ENCODE results near the gene TNFRSF25. TPM values are rescaled to one million over a fixed set of nuclear protein-coding genes. Genes with fewer than 3 reads are reported as not detected.
"Not testable (repeated sequence)": the region's sequence is repeated elsewhere in the genome, so short reads cannot be mapped to it uniquely, and the experiment has no call there.

Gene TNFRSF25
- polyA plus RNA-seq, 1 experiment, result 3.3 TPM

DNA sequence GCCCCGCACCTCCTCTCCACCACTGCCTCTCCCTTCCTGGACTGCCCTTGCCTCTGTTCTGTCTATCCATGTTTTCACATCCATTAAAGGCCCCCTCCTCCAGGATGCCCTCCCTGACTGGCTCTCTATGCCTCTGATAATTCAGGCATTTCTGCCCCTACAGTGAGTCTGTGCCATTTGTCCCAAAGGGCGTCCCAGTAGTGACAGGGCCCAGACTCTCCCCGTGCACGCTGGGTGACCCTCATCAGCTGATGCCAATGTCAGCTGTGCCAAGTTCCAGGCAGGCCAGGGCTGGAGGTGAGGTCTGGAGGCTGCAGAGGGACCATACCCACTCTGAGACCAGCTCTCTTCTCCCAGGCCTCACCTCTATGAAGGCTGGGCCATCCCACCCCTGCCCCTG, 28.7 kb upstream of the TNFRSF25 start:
- H3K36me3 ChIP-seq (ENCODE audit: control insufficient read depth, insufficient read depth, low read length), result no peaks in the 10 kb centered on the region
- CTCF ChIA-PET, result interaction anchor here (0.8 to 2.5 kb wide), 5 partner anchors 8 to 59 kb away, joined by 3 to 7 read pairs (median 3); partner anchors contain the start of gene NOL9
- TF ChIP-seq, protein P1, sequence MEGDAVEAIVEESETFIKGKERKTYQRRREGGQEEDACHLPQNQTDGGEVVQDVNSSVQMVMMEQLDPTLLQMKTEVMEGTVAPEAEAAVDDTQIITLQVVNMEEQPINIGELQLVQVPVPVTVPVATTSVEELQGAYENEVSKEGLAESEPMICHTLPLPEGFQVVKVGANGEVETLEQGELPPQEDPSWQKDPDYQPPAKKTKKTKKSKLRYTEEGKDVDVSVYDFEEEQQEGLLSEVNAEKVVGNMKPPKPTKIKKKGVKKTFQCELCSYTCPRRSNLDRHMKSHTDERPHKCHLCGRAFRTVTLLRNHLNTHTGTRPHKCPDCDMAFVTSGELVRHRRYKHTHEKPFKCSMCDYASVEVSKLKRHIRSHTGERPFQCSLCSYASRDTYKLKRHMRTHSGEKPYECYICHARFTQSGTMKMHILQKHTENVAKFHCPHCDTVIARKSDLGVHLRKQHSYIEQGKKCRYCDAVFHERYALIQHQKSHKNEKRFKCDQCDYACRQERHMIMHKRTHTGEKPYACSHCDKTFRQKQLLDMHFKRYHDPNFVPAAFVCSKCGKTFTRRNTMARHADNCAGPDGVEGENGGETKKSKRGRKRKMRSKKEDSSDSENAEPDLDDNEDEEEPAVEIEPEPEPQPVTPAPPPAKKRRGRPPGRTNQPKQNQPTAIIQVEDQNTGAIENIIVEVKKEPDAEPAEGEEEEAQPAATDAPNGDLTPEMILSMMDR (IDR thresholded peaks at IDR 0.05; ENCODE audit: insufficient read depth, low read depth, low read length), result no peak
- no peak for DNase-seq (ENCODE audit: low read depth)
- no peaks in the 10 kb centered on the region for H3K27me3 ChIP-seq (ENCODE audit: control insufficient read depth, insufficient read depth, low read length)
- POLR2A ChIA-PET, result no interaction called here
- H3K4me3 ChIP-seq (ENCODE audit: low read depth, low read length), result no peak overlapping the region

DNA sequence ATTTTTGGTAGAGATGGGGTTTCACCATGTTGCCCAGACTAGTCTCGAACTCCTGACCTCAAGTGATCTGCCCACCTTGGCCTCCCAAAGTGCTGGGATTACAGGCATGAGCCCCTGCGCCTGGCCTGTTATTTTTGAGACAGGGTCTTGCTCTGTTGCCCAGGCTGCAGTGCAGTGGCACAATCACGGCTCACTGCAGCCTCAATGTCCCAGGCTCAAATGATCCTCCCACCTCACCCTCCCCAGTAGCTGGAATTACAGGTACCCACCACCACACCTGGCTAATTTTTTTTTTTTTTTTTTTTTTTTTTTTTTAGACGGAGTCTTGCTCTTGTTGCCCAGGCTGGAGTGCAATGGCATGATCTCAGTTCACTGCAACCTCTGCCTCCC, 27.9 kb upstream of the TNFRSF25 start:
- POLR2A ChIA-PET; H3K36me3 ChIP-seq (ENCODE audit: control insufficient read depth, insufficient read depth, low read length); DNase-seq (ENCODE audit: low read depth); H3K27me3 ChIP-seq (ENCODE audit: control insufficient read depth, insufficient read depth, low read length); H3K4me3 ChIP-seq (ENCODE audit: low read depth, low read length): not testable (repeated sequence)
- CTCF ChIA-PET, result interaction anchor here (1.2 to 1.8 kb wide), 4 partner anchors 11 to 17 kb away, joined by 3 to 7 read pairs (median 4); no protein-coding TSS in a partner anchor

DNA sequence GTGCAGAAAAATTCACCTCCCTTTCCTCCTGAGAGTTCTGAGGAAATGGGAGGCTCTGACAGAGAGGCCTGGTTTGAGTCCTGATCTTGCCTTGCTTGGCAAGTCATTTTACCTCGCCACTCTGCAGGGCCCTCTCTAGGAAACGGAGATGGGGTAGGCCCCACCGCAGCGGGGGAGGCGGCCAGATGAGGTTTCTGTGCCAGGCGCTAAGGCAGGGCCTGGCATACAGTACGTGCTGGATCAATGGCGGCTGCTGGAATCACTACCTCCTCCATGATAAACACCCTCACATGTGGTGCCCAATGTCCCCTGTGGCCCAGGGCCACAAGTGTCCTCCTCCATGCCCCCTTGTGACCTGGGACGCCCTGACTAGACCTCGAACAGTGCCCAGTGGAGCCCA, 26.0 kb upstream of the TNFRSF25 start:
- H3K36me3 ChIP-seq (ENCODE audit: control insufficient read depth, insufficient read depth, low read length), result no peaks in the 10 kb centered on the region
- TF ChIP-seq, protein P1 (IDR thresholded peaks at IDR 0.05; ENCODE audit: insufficient read depth, low read depth, low read length), result no peak
- ChIA-PET POLR2A (no interaction called here), CTCF (interaction anchor here (1.0 to 8.1 kb wide), 10 partner anchors 8 to 155 kb away, joined by 3 to 124 read pairs (median 9); partner anchors contain the start of genes NOL9 and TAS1R1)
- no peaks in the 10 kb centered on the region for H3K27me3 ChIP-seq (ENCODE audit: control insufficient read depth, insufficient read depth, low read length)
- no peak for DNase-seq (ENCODE audit: low read depth)
- no peak overlapping the region for H3K4me3 ChIP-seq (ENCODE audit: low read depth, low read length)

DNA sequence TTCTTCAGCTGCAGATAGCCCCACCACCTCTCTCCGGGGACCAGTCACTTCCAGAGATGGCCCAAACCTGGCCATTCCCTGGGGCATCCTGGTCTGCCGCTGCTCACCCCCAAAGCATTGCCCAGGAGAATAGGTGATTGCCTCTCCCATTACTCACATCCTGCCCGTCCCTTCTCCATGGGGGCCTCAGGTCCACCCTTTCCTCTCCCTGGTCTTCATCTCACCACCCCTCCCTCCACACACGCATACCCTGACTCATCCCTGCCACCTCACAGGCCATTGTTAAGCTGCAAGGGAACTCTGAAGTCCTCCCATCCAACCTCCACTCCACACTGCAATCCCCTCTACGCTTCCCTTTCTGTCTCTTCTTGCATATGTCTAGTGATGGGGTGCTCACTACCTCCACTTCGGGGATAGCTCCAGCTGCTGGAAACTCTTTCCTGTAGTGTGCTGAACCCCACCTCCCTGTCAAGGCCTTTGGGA, 25.5 kb upstream of the TNFRSF25 start, which contains the start of gene PLEKHG5:
TSS of gene PLEKHG5 (minus strand) at position 188 of the 483 bp plus-strand sequence. CDS start 14,096 bp downstream, outside the sequence.
- no peaks in the 10 kb centered on the region for H3K36me3 ChIP-seq (ENCODE audit: control insufficient read depth, insufficient read depth, low read length)
- peak within 1 kb of the TSS; percentile 58 for H3K4me3 ChIP-seq (ENCODE audit: low read depth, low read length)
- TF ChIP-seq, protein P1 (IDR thresholded peaks at IDR 0.05; ENCODE audit: insufficient read depth, low read depth, low read length), result no peak
- DNase-seq (ENCODE audit: low read depth), result no peak
- H3K27me3 ChIP-seq (ENCODE audit: control insufficient read depth, insufficient read depth, low read length), result no peaks in the 10 kb centered on the region
- POLR2A ChIA-PET, result no interaction called here
- CTCF ChIA-PET, result interaction anchor here (1.2 to 8.1 kb wide), 14 partner anchors 9 to 155 kb away, joined by 3 to 124 read pairs (median 12); partner anchors contain the start of genes ACOT7, NOL9 and TAS1R1

DNA sequence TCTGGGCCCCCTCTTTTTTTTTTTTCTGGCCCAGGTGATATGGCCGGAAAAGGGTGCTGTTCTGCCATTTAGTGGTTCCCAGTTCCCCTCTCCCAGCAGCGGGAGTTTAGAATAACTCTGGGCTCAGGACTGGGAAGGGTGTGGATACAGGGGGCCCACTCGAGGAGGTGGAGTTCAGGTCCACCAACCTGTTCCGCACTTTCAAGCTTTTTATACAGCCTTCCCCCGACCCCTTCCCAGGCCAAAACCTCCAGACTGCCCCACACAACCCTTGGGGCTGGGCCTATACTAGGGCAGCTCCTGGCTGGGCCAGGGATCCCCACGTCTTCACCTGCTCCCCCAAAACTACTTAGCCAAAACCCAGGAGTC, 25.1 kb upstream of the TNFRSF25 start:
- ChIA-PET CTCF (interaction anchor here (0.8 to 8.1 kb wide), 16 partner anchors 9 to 156 kb away, joined by 3 to 124 read pairs (median 10); partner anchors contain the start of genes ACOT7, NOL9 and TAS1R1), POLR2A (no interaction called here)
- DNase-seq (ENCODE audit: low read depth), result no peak
- TF ChIP-seq, protein P1 (IDR thresholded peaks at IDR 0.05; ENCODE audit: insufficient read depth, low read depth, low read length), result no peak
- no peaks in the 10 kb centered on the region for H3K27me3 ChIP-seq (ENCODE audit: control insufficient read depth, insufficient read depth, low read length)
- H3K36me3 ChIP-seq (ENCODE audit: control insufficient read depth, insufficient read depth, low read length), result no peaks in the 10 kb centered on the region
- peak overlapping the region; percentile 58 for H3K4me3 ChIP-seq (ENCODE audit: low read depth, low read length)
